Esophagus (tissue), 2 donors: ENCODE data around the gene SMIM28. TPM values are rescaled to one million over a fixed set of nuclear protein-coding genes. Genes with fewer than 3 reads are reported as not detected.

Source experiments
- H3K27ac ChIP-seq, 2 donors: one replicate each; pipeline ENCODE4 v1.5.1; 2013; ENCODE audit warnings: low read depth in 2 of 2, mild to moderate bottlenecking in 2 of 2, inconsistent platforms in 1 of 2, low read length in 1 of 2, moderate library complexity in 1 of 2
- H3K27me3 ChIP-seq, 2 donors: one replicate each; pipeline ENCODE4 v1.6.1; 2013; ENCODE audit warnings: low read length in 2 of 2, control low read depth in 1 of 2, mild to moderate bottlenecking in 1 of 2; ENCODE audit not compliant: insufficient read depth in 2 of 2, control insufficient read depth in 1 of 2
- H3K36me3 ChIP-seq, 2 donors: one replicate each; pipeline ENCODE4 v1.6.1; 2013; ENCODE audit warnings: low read length in 1 of 2; ENCODE audit not compliant: control insufficient read depth in 2 of 2, insufficient read depth in 2 of 2
- H3K4me1 ChIP-seq, 2 donors: one replicate each; pipeline ENCODE4 v1.6.1; 2013; ENCODE audit warnings: low read length in 1 of 2; ENCODE audit not compliant: control insufficient read depth in 2 of 2, insufficient read depth in 2 of 2
- H3K4me3 ChIP-seq, 2 donors: one replicate each; pipeline ENCODE4 v1.5.1; 2013; ENCODE audit warnings: low read length in 2 of 2, mild to moderate bottlenecking in 2 of 2, low read depth in 1 of 2, moderate library complexity in 1 of 2
- H3K9me3 ChIP-seq, 2 donors: one replicate each; pipeline ENCODE4 v1.6.1; 2013; ENCODE audit warnings: mild to moderate bottlenecking in 2 of 2, low read depth in 1 of 2, low read length in 1 of 2, moderate library complexity in 1 of 2; ENCODE audit not compliant: control insufficient read depth in 2 of 2, insufficient read depth in 1 of 2
- WGBS, 2 donors: extraction: QIAGEN DNeasy Blood & Tissue Kit; methylation state at CpG; one replicate each; pipeline ENCODE4 v1.1.7; 2013; 5-methylcytosine and 5-hydroxymethylcytosine counted together
- polyA plus RNA-seq, 2 donors: library from polyadenylated mRNA; stranded (reverse); fragments of 200-250 nt; gene quantifications; one replicate each; pipeline ENCODE4 v1.2.3, GENCODE V29; 2013
- donor health status: healthy with polysubstance abuse.
- donor health status: Bipolar disorder and iron deficiency.

SMIM28 gene
- polyA plus RNA-seq, 2 donors = not detected

- 96 to 97% methylated on average over 4 of the region's 4 CpGs for WGBS, 2 donors
These were observed 38.5 kb downstream of the SMIM28 start for GRCh38 chr6:138416206-138416605.

GRCh38 chr6:138417493-138418117 is 39.9 kb downstream of the SMIM28 start:
- H3K36me3 ChIP-seq = peaks cover 3 to 13% of the 10 kb centered on the region in 2 donors
- H3K4me3 ChIP-seq = no peak overlapping the region
- WGBS, 2 donors = 81 to 85% methylated on average over 3 of the region's 3 CpGs
- no peaks in the 10 kb centered on the region for H3K4me1 ChIP-seq
- no peaks in the 10 kb centered on the region for H3K27me3 ChIP-seq
- H3K27ac ChIP-seq = no peak overlapping the region
- H3K9me3 ChIP-seq = no peaks in the 10 kb centered on the region

More at GRCh38 chr6:138416206-138416605, 38.5 kb downstream of the SMIM28 start:
- Histone ChIP-seq H3K4me1 (no peaks in the 10 kb centered on the region), H3K9me3 (no peaks in the 10 kb centered on the region), H3K27ac (no peak overlapping the region), H3K27me3 (no peaks in the 10 kb centered on the region), H3K4me3 (no peak overlapping the region), H3K36me3 (peaks cover 3 to 13% of the 10 kb centered on the region in 2 donors)

GRCh38 chr6:138418118-138418742 is 40.5 kb downstream of the SMIM28 start:
- Histone ChIP-seq H3K9me3 (no peaks in the 10 kb centered on the region), H3K36me3 (peaks cover 2 to 13% of the 10 kb centered on the region in 2 donors), H3K27ac (no peak overlapping the region), H3K27me3 (no peaks in the 10 kb centered on the region), H3K4me1 (no peaks in the 10 kb centered on the region), H3K4me3 (no peak overlapping the region)
- 96 to 97% methylated on average over 3 of the region's 3 CpGs for WGBS, 2 donors

GRCh38 chr6:138419766-138420165 is 42.1 kb downstream of the SMIM28 start:
- Histone ChIP-seq H3K9me3 (no peaks in the 10 kb centered on the region), H3K27ac (no peak overlapping the region), H3K27me3 (no peaks in the 10 kb centered on the region), H3K4me1 (no peaks in the 10 kb centered on the region), H3K4me3 (no peak overlapping the region), H3K36me3 (peaks cover 0 to 17% of the 10 kb centered on the region in 2 donors)
- 93 to 96% methylated on average over 3 of the region's 3 CpGs for WGBS, 2 donors

- Histone ChIP-seq H3K27ac (no peak overlapping the region), H3K4me1 (no peaks in the 10 kb centered on the region), H3K27me3 (no peaks in the 10 kb centered on the region), H3K36me3 (peaks cover 0 to 13% of the 10 kb centered on the region in 2 donors), H3K9me3 (no peaks in the 10 kb centered on the region), H3K4me3 (no peak overlapping the region)
- WGBS, 2 donors = 96 to 97% methylated on average over 4 of the region's 4 CpGs
These were observed 42.7 kb downstream of the SMIM28 start for GRCh38 chr6:138420356-138420755.

- 75 to 77% methylated on average over 6 of the region's 6 CpGs for WGBS, 2 donors
- H3K36me3 ChIP-seq = peaks cover 0 to 11% of the 10 kb centered on the region in 2 donors
- no peak overlapping the region for H3K4me3 ChIP-seq
- no peaks in the 10 kb centered on the region for H3K9me3 ChIP-seq
- no peak overlapping the region for H3K27ac ChIP-seq
- H3K4me1 ChIP-seq = no peaks in the 10 kb centered on the region
- H3K27me3 ChIP-seq = no peaks in the 10 kb centered on the region
These were observed 43.4 kb downstream of the SMIM28 start for GRCh38 chr6:138421089-138421488.

- H3K4me1 ChIP-seq = no peaks in the 10 kb centered on the region
- no peak overlapping the region for H3K27ac ChIP-seq
- 90 to 97% methylated on average over 10 of the region's 10 CpGs for WGBS, 2 donors
- H3K9me3 ChIP-seq = no peaks in the 10 kb centered on the region
- H3K36me3 ChIP-seq = peaks cover 0 to 13% of the 10 kb centered on the region in 2 donors
- H3K4me3 ChIP-seq = no peak overlapping the region
- no peaks in the 10 kb centered on the region for H3K27me3 ChIP-seq
These were observed 43.9 kb downstream of the SMIM28 start for GRCh38 chr6:138421608-138422007.

GRCh38 chr6:138422861-138423260 is 45.2 kb downstream of the SMIM28 start:
- H3K4me3 ChIP-seq = no peak overlapping the region
- H3K27ac ChIP-seq = no peak overlapping the region
- H3K9me3 ChIP-seq = no peaks in the 10 kb centered on the region
- H3K36me3 ChIP-seq = peaks cover 0 to 13% of the 10 kb centered on the region in 2 donors
- no peaks in the 10 kb centered on the region for H3K4me1 ChIP-seq
- no peaks in the 10 kb centered on the region for H3K27me3 ChIP-seq

- no peaks in the 10 kb centered on the region for H3K4me1 ChIP-seq
- no peaks in the 10 kb centered on the region for H3K9me3 ChIP-seq
- no peaks in the 10 kb centered on the region for H3K27me3 ChIP-seq
- no peak overlapping the region for H3K4me3 ChIP-seq
- no peak overlapping the region for H3K27ac ChIP-seq
- 93% methylated on average over 48 of the region's 48 CpGs for WGBS, 2 donors
- peaks cover 0 to 13% of the 10 kb centered on the region in 2 donors for H3K36me3 ChIP-seq
These were observed 46.5 kb downstream of the SMIM28 start for GRCh38 chr6:138424004-138424904.
